ENCODE measurements around the gene ST3GAL3.

The ST3GAL3 gene

DNA sequence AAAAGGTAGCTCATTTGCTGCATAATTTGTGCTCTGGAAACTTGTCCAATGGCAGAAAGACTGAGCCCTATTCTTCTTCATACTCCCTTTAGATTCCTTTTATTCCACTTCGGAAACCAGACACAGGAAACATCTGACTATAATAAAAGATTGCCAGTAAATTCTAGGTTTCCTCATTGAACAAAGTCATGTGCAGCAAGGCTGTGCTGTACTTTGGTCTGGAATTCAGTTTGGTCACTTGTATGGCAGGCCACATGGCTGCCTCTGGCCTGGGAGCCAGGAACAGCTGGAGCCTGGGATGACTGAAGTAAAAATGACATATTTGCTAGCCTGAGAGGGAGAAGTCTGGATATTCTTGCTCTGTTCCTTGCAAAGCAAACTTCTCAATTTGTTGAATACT lies 79.6 kb downstream of the ST3GAL3 start:
- no peak for DNase-seq

- DNase-seq: no peak
These were observed 82.5 kb downstream of the ST3GAL3 start for GRCh38 chr1:43789604-43790550.

DNA sequence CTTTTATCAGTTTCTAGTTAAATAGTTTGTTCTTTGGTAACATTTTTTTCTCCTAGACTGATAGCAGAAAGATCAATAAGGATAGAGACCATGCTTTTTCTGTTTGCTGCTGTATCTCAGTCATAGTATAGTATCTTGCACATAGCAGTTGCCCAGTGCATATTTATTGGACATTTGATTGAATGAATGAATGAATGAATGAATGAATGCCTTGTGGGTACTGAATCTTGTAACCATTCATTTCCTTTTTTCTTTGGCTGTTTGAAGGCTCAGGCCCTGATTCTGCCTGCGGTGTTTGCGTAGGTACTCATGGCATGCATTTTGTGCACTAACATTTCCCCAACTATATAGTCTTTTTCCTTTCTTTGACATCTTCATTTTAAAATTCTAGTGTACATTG lies 83.9 kb downstream of the ST3GAL3 start:
- no peak for DNase-seq

DNA sequence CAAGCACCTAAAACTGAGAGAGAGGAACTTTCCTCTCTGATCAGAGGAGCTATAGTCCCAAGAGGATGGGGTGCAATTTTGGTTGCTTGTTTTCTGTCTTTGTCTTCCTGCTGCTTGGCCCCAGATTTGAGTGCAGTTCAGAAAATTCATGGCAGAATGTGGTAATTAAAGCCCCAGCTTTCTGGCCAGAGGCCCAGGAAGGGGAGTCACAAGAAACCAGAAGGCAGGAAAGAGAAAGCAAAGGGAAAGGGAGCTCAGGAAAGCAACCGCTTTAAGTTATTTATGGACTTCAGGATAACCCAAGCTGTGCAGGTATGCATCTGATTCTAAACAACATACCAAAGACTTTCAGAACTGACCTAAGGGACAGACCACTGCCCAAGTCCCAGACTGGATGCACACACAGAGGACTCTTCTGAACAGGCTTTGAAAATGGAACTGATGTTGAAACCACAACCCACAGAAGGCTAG lies 88.8 kb downstream of the ST3GAL3 start:
- no peak for DNase-seq

GRCh38 chr1:43797891-43798290 lies 90.6 kb downstream of the ST3GAL3 start:
- peak; percentile 8 to 50 for DNase-seq

DNA sequence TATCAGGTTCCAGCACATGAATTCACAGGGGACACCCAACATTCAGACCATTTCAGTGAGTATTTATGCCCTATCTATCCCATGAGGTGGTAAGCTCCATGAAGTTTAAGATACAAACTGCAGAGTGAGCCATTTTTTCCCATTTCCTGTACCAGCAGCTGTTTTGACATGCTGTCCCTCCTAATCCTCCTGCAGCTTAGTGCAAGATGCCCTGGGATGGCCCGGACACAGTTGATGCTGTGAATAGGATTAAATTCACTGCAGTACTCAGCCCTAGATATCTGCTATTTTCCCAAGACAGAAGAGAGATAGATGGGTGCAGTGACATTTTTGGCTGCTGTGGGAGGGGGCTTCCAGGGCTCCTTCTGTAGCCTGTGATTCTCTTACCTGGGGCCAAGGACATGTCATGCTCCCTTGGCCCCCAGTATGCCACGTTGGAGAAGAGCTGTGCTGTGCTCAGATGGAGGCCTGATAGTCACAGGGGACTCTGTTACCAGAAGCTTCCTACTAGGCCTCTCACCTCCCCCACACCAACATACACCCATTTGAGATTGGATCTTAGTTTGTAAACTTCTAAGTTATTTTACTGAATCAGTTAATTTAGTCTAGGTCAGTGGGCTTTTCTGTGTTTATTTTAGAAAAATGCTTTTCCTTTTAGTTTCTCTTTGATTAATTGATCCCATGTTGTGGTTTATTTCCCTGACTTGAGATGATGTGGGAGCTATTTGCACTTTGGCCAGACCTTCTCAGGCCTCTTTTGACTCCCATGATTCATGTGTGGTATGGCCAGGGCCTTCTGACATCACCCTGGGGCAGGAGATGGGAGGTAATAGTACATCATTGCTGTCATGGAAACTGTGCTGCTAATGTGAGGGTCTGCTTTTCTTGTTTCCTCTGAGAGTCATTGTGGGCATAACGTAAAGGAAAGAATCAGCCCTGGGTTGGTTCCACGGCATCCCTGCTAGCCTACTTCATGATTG lies 92.6 kb downstream of the ST3GAL3 start:
- DNase-seq: no peak

DNA sequence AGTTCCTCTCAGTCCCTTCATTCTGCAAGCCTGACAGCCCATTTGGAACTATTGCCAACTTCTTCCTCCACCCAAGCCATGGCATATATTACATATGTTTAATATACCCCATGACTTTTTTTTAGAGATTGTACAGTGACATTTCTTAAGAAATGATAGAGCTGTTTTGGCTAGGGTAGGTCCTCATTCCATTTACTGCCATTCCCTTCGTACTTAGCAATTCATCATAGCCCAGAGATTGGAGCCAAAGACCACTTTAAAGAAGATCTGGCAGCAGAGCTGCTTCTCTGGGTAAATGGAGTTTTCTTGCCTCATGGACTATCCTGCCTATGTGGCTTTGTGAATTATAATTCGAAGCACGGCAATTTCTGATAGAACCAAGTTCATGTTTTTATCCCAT lies 93.4 kb downstream of the ST3GAL3 start:
- DNase-seq: no peak

- DNase-seq: no peak
These were observed 93.9 kb downstream of the ST3GAL3 start for GRCh38 chr1:43801203-43801602.

DNA sequence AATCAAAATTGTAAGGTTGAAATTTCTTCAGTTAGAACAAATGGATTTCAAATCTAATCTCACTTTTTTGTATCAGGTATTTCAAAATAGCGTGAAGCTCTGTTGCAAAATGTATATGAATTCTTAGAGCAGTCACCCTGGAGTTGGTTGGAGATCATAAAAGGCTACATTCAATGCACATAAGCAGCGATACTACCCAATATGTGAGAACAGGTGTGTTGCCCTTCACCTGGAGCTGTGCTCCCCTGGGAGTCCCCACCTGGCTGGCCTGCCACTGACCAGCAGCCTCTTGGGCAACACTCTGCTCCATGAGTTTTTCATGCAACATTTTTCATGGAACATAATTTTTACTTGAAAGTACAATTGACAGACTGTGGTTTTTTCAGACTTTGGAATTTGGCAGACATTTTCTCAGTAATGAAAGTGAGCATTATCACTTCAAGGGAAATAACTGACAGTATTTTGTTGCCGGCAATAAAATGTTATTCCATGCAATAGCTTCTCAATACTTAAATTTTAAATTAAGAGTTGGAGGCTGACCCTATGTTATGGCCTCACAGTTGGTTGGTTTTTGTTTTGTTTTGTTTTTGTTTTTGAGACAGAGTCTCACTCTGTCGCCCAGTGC lies 95.1 kb downstream of the ST3GAL3 start:
- no peak for DNase-seq

DNA sequence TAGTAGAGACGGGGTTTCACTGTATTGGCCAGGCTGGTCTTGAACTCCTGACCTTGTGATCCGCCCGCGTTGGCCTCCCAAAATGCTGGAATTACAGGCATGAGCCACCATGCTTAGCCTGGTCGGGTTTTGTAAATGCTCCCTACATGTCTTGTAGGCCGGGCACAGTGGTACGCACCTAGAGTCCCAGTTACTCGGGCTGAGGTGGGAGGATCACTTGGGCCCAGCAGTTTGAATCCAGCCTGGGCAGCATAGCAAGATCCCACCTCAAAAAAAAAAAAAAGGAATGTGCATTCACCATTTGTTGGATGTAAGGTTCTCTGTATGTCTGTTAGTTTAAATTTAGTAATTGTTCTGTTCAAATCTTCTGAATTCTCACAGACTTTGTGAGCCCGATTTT lies 95.8 kb downstream of the ST3GAL3 start:
- no peak for DNase-seq

DNA sequence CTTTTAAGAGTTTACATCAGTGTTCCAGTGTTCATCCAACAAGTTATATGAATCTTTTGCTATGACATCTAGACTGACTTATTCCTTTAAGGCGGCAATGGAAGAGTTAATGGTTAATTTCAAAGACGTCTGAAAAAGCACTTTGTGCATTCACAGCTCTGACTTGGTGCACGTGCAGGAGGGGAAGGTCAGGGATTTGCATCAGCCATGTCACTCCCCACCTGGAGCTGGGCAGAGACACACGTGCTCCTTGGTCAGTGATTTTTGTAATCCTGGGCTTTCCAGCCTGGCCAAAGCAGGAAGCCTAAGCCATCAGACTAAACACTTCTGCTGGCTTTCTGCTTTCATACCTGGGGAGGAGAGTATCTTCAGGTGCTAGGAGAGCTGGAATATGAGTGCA lies 96.3 kb downstream of the ST3GAL3 start:
- no peak for DNase-seq

- no peak for DNase-seq
These were observed 97.2 kb downstream of the ST3GAL3 start for GRCh38 chr1:43804569-43804968.

DNA sequence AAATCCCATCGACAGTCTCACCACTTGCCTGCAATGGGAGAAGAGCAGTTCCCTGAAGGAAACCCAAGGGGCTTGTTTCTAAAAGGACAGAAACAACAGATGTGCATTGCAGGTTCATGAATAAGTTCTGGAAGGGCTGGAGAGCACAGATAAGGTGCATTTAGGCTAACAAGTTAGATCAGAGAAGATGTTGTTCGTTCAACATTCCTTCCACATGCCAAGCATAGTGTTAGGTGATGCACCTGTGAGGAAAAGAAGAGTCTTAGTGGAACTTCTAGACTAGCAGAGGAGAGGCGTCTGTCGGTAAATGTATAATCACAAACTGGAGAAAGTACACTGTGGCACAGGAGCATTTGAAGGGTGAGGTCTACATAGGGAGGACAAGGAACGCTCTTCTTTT lies 98.0 kb downstream of the ST3GAL3 start:
- no peak for DNase-seq

DNA sequence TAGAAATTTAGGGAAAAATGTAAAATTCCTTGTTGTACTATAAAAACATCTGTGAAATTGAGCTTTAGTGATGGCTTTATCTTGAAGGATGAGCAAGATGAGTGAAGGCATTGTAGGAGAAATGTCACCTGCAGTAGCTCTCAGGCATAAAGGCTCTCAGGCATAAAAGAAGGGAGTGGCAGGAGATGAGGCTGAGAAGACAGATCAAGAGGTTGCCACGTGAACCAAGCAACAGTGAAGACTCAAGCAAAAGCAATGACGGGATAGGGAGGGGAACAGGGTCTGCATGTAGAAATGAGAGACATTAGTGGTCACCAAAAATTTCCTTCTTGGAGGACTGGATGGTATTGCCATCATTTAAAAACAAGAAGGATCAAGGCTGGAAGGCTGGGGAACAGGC lies 98.8 kb downstream of the ST3GAL3 start:
- DNase-seq: no peak

DNA sequence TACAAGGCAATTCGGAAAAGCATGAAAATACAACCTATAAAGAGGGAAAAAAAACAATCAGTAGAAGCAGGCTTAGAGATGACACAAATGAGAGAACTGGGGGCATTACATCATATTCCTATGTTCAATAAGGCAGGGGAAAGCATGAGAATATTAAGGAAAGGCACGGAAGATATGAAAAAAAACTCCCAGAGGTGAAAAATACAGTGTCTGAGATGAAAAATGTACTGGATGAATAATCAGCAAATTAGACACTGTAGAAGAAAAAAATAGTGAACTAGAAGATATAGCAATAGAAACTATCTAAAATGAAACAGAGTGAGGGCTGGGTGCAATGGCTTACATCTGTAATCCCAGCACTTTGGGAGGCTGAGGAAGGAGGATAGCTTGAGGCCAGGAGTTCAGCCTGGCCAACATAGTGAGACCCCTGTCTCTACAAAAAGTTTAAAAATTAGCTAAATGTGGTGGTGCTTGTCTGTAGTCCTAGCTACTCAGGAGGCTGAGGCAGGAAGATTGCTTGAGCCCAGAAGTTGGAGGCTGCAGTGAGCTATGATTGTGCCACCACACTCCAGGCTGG lies 101.8 kb downstream of the ST3GAL3 start:
- no peak for DNase-seq

DNA sequence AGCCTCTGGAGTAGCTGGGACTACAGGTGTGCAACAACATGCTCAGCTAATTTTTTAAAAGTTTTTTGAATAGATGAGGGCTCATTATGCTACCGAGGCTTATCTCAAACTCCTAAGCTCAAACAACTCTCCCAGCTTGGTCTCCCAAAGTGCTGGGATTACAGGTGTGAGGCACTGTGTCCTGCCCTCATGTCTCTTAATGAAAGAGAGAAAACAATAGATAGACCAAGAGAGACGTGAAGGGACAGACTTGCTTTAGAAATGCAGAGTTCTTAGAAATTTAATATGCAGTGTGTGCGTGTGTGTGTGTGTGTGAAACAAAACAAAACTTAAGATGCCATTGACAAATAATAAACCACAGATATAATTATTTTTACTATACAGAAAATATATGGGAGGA lies 105.2 kb downstream of the ST3GAL3 start:
- DNase-seq: no peak

GRCh38 chr1:43814401-43814800 lies 107.1 kb downstream of the ST3GAL3 start:
- peak; percentile 33 to 37 for DNase-seq

- no peak for DNase-seq
These were observed 110.1 kb downstream of the ST3GAL3 start for GRCh38 chr1:43817304-43817939.

GRCh38 chr1:43818691-43819090 lies 111.4 kb downstream of the ST3GAL3 start:
- DNase-seq: no peak

GRCh38 chr1:43819357-43819756 lies 112.0 kb downstream of the ST3GAL3 start:
- DNase-seq: no peak

DNA sequence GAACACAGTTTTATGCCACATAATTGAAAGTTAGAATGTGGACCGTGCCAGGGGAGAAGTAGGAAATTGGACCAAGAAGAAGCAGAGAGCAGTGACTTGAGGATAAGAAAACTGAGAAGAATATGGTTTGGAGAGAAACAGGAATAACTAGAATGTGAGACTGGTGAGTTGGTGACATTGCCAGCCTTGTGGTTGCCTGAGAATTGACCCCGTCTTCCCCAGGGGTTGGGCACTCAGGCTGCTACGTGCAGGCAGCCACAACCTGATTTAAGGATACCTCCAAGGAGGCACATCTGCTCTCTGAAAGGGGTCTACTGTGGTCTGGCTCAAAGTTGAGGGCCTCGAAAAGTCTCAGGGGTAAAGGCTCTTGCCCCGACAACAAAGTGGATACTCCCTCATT lies 114.1 kb downstream of the ST3GAL3 start:
- no peak for DNase-seq

All from inflammatory macrophage (primary cell).